HEK293 (cell line): ENCODE data around the gene ARSH.

Experiments
- CTCF ChIA-PET: fragments of 350-600 bp; formaldehyde crosslinking; extraction: SDS; loops from one replicate; lab custom pipeline; 2021; ENCODE audit warnings: antibody characterized with exemption; lab: Yijun Ruan, JAX
- POLR2A ChIA-PET: fragments of 300-600 bp; formaldehyde crosslinking; extraction: SDS; loops from one replicate; lab custom pipeline; 2020; ENCODE audit warnings: antibody characterized with exemption, inconsistent platforms; lab: Yijun Ruan, JAX
- H3K27ac ChIP-seq: fragments of 200-500 bp; sonication (Bioruptor generic); 2 replicates; pipeline ENCODE4 v1.5.1; 2014; ENCODE audit warnings: low read depth, low read length, control low read depth, inconsistent platforms; ENCODE audit errors: extremely low read depth
- H3K36me3 ChIP-seq, 2 experiments: fragments of 200-500 bp in 1 of 2; sonication (Bioruptor generic) in 1 of 2; 1 replicate in 1 of 2; 2 replicates in 1 of 2; pipeline ENCODE4 v1.5.1; 2014 to 2017; ENCODE audit warnings: inconsistent platforms in 2 of 2, low read length in 2 of 2; ENCODE audit not compliant: control insufficient read depth in 2 of 2, insufficient read depth in 1 of 2
- H3K4me1 ChIP-seq: fragments of 200-500 bp; sonication (Bioruptor generic); 2 replicates; pipeline ENCODE4 v1.5.1; 2014; ENCODE audit warnings: mild to moderate bottlenecking, low read length, inconsistent platforms; ENCODE audit not compliant: control insufficient read depth, insufficient read depth
- H3K4me3 ChIP-seq: 2 replicates; pipeline ENCODE4 v1.5.1; 2011; ENCODE audit warnings: low read depth, mild to moderate bottlenecking, control low read depth, low read length, moderate library complexity
- H3K9me3 ChIP-seq: fragments of 200-500 bp; sonication (Bioruptor generic); 2 replicates; pipeline ENCODE4 v1.5.1; 2014; ENCODE audit warnings: low read depth, low read length, inconsistent platforms; ENCODE audit not compliant: control insufficient read depth, insufficient read depth
- HOXA7 ChIP-seq: sonication (generic); formaldehyde crosslinking; IDR thresholded peaks from 2 replicates; pipeline ENCODE4 v1.8.1; 2022; ENCODE audit warnings: missing genetic modification reagents, borderline replicate concordance
- HOXC10 ChIP-seq: sonication (generic); formaldehyde crosslinking; IDR thresholded peaks from 2 replicates; pipeline ENCODE4 v1.8.1; 2023; ENCODE audit warnings: mild to moderate bottlenecking, missing genetic modification reagents
- KLF10 ChIP-seq: fragments of 450-650 bp; IDR thresholded peaks from 2 replicates; pipeline ENCODE4 v1.5.1; 2018; ENCODE audit warnings: missing biosample characterization, mild to moderate bottlenecking, missing genetic modification characterization
- PRDM1 ChIP-seq: fragments of 450-650 bp; formaldehyde crosslinking; IDR thresholded peaks from 2 replicates; pipeline ENCODE4; 2016; ENCODE audit warnings: missing biosample characterization, missing genetic modification characterization
- REPIN1 ChIP-seq: fragments of 450-650 bp; formaldehyde crosslinking; IDR thresholded peaks from 2 replicates; pipeline ENCODE4 v1.5.1; 2017; ENCODE audit warnings: missing biosample characterization, missing genetic modification characterization, low read depth
- SCRT1 ChIP-seq: fragments of 450-650 bp; formaldehyde crosslinking; IDR thresholded peaks from 2 replicates; pipeline ENCODE4 v1.5.1; 2016; ENCODE audit warnings: missing biosample characterization, missing genetic modification characterization, borderline replicate concordance
- SETDB1 ChIP-seq: IDR thresholded peaks from one replicate; pipeline ENCODE4 v1.6.1; 2017; ENCODE audit warnings: mild to moderate bottlenecking, low read length, moderate library complexity, mixed read lengths; ENCODE audit not compliant: insufficient read length
- SP3 ChIP-seq: fragments of 450-650 bp; formaldehyde crosslinking; IDR thresholded peaks from 2 replicates; pipeline ENCODE4 v1.5.1; 2016; ENCODE audit warnings: missing biosample characterization, missing genetic modification characterization
- ZFHX2 ChIP-seq: fragments of 450-650 bp; formaldehyde crosslinking; conservative IDR thresholded peaks from 2 replicates; pipeline ENCODE4 v1.5.1; 2016; ENCODE audit warnings: missing biosample characterization, missing genetic modification characterization
- ZFP37 ChIP-seq: fragments of 450-650 bp; formaldehyde crosslinking; IDR thresholded peaks from 2 replicates; pipeline ENCODE4 v1.5.1; 2016; ENCODE audit warnings: missing biosample characterization, missing genetic modification characterization
- ZNF140 ChIP-seq: fragments of 450-650 bp; formaldehyde crosslinking; IDR thresholded peaks from 2 replicates; pipeline ENCODE4 v1.5.1; 2016; ENCODE audit warnings: missing biosample characterization, missing genetic modification characterization
- ZNF280C ChIP-seq: fragments of 450-650 bp; formaldehyde crosslinking; IDR thresholded peaks from 2 replicates; pipeline ENCODE4 v1.5.1; 2016; ENCODE audit warnings: missing biosample characterization, missing genetic modification characterization
- ZNF311 ChIP-seq: fragments of 450-650 bp; formaldehyde crosslinking; IDR thresholded peaks from 2 replicates; pipeline ENCODE4 v1.5.1; 2017; ENCODE audit warnings: missing biosample characterization, missing genetic modification characterization, borderline replicate concordance
- ZNF335 ChIP-seq: fragments of 450-650 bp; formaldehyde crosslinking; conservative IDR thresholded peaks from 2 replicates; pipeline ENCODE4 v1.5.1; 2016; ENCODE audit warnings: missing biosample characterization, missing genetic modification characterization
- ZNF350 ChIP-seq: fragments of 450-650 bp; formaldehyde crosslinking; IDR thresholded peaks from 2 replicates; pipeline ENCODE4 v1.5.0; 2017; ENCODE audit warnings: missing biosample characterization, mild to moderate bottlenecking, missing genetic modification characterization
- ZNF433 ChIP-seq: fragments of 450-650 bp; formaldehyde crosslinking; IDR thresholded peaks from 2 replicates; pipeline ENCODE4 v1.5.1; 2016; ENCODE audit warnings: missing biosample characterization, missing genetic modification characterization, low read depth
- ZNF473 ChIP-seq: fragments of 450-650 bp; formaldehyde crosslinking; IDR thresholded peaks from 2 replicates; pipeline ENCODE4 v1.5.1; 2017; ENCODE audit warnings: missing biosample characterization, missing genetic modification characterization
- ZNF560 ChIP-seq: fragments of 450-650 bp; formaldehyde crosslinking; IDR thresholded peaks from 2 replicates; pipeline ENCODE4 v1.5.1; 2017; ENCODE audit warnings: missing biosample characterization, missing genetic modification characterization, borderline replicate concordance
- ZNF621 ChIP-seq: fragments of 450-650 bp; formaldehyde crosslinking; IDR thresholded peaks from 2 replicates; pipeline ENCODE4 v1.5.1; 2017; ENCODE audit warnings: missing biosample characterization, missing genetic modification characterization
- ZNF658 ChIP-seq: fragments of 450-650 bp; formaldehyde crosslinking; IDR thresholded peaks from 2 replicates; pipeline ENCODE4; 2016; ENCODE audit warnings: missing biosample characterization, missing genetic modification characterization
- ZNF677 ChIP-seq: fragments of 450-650 bp; IDR thresholded peaks from 2 replicates; pipeline ENCODE4 v1.5.0; 2018; ENCODE audit warnings: missing biosample characterization, mild to moderate bottlenecking, missing genetic modification characterization, moderate library complexity
- ZNF843 ChIP-seq: fragments of 450-650 bp; formaldehyde crosslinking; IDR thresholded peaks from 2 replicates; pipeline ENCODE4 v1.5.1; 2016; ENCODE audit warnings: missing biosample characterization, missing genetic modification characterization
- ZSCAN5A ChIP-seq: fragments of 450-650 bp; formaldehyde crosslinking; IDR thresholded peaks from 2 replicates; pipeline ENCODE4 v1.5.1; 2016; ENCODE audit warnings: missing biosample characterization, missing genetic modification characterization
- ZXDB ChIP-seq: fragments of 450-650 bp; formaldehyde crosslinking; IDR thresholded peaks from 2 replicates; pipeline ENCODE4 v1.5.1; 2016; ENCODE audit warnings: missing biosample characterization, missing genetic modification characterization

Gene ARSH

GRCh38 chrX:3017492-3017891 lies 11.1 kb downstream of the ARSH start:
- Histone ChIP-seq H3K4me3 (no peak overlapping the region), H3K4me1 (no peaks in the 10 kb centered on the region), H3K9me3 (no peaks in the 10 kb centered on the region), H3K27ac (no peak overlapping the region), H3K36me3 (no peaks in the 10 kb centered on the region)
- CTCF ChIA-PET, result no interaction called here
- POLR2A ChIA-PET, result no interaction called here
- no peak for TF ChIP-seq SCRT1 (tag by site-specific recombination)
- TF ChIP-seq SETDB1, result peak; percentile 60

GRCh38 chrX:3024176-3024575 lies 17.8 kb downstream of the ARSH start:
- POLR2A ChIA-PET, result no interaction called here
- Histone ChIP-seq H3K36me3 (no peaks in the 10 kb centered on the region), H3K4me3 (no peak overlapping the region), H3K9me3 (no peaks in the 10 kb centered on the region), H3K27ac (no peak overlapping the region), H3K4me1 (no peaks in the 10 kb centered on the region)
- TF ChIP-seq ZNF280C (tag by site-specific recombination) (no peak), ZSCAN5A (tag by site-specific recombination) (no peak), ZNF621 (no peak), ZFHX2 (tag by site-specific recombination) (no peak), ZXDB (tag by site-specific recombination) (no peak), SP3 (tag by site-specific recombination) (no peak), REPIN1 (tag by site-specific recombination) (no peak), ZNF350 (tag by site-specific recombination) (no peak), ZNF140 (no peak), KLF10 (tag by site-specific recombination) (no peak), ZNF560 (tag by site-specific recombination) (no peak), ZNF473 (no peak), ZNF433 (tag by site-specific recombination) (no peak), ZNF311 (tag by site-specific recombination) (no peak)
- CTCF ChIA-PET, result no interaction called here

- Histone ChIP-seq H3K4me3 (no peak overlapping the region), H3K36me3 (no peaks in the 10 kb centered on the region), H3K27ac (no peak overlapping the region), H3K9me3 (no peaks in the 10 kb centered on the region), H3K4me1 (no peaks in the 10 kb centered on the region)
- TF ChIP-seq ZNF677 (no peak), ZNF335 (tag by site-specific recombination) (no peak), HOXA7 (CRISPR knock-in tag) (no peak), ZNF658 (tag by site-specific recombination) (no peak), HOXC10 (CRISPR knock-in tag) (no peak), ZNF843 (tag by site-specific recombination) (no peak), ZFP37 (tag by site-specific recombination) (no peak), PRDM1 (tag by site-specific recombination) (no peak)
- POLR2A ChIA-PET, result no interaction called here
- CTCF ChIA-PET, result no interaction called here
Measured at GRCh38 chrX:3026074-3026815, 19.9 kb downstream of the ARSH start.
